ENCODE data around the gene CALM3. TPM values are rescaled to one million over a fixed set of nuclear protein-coding genes. Genes with fewer than 3 reads are reported as not detected.

The CALM3 gene
- total RNA-seq, 1 experiment from 2014 or later, result 343 TPM

DNA sequence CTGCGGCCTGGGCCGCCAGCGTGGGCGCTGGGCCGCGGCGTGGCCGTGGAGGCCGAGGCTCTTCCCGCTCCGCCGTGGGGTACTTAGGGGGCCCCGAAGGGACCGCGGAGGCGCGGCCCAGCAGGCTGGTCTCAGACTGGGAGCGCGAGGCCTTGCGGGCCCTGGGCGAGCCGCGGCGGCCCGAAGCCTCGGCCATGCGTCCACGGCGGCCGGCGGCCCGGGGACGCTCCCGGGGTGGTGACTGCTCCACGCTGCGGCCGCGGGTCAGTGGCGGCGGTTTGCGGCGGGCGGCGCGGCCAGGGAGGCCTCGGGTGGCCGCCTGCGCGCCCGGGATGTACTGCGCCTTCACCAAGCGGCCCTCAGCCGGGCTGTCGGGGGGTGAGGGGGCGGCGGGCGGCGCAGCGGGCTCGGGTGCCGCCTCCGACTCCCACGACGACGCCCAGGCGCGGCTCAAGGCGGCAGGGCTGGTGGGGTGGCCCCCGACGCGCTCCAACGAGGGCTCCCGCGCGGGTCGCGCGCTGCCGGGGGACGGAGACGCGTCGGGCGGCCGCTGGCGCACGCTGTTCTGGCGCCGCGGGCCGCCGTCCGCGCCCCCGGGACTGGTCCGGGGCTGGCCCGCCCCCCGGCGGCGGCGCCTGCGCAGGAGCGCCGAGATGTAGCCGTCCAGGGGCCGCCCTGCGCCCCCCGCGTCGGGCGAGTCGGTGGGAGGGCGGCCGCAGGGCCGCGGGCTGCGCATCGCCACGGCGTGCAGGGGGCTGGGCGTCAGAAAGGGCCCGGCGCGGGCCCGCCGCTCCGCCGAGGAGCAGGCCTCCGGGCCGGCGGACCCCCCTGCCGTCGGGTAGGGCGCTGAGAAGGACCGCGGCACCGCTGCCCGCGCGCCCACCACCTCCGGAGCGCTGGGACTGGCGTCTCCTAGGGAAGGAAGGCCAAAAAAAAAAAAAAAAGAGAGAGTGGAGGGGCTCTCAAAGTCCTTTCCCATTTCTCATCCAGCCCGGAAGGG, 48.1 kb downstream of the CALM3 start:
- no peak for DNase-seq
- H3K27ac ChIP-seq (ENCODE audit: insufficient read length, low read depth, low read length), result no peak overlapping the region
- no peak overlapping the region for H2AK5ac ChIP-seq (ENCODE audit: insufficient read length, low read length)
- H2BK12ac ChIP-seq (ENCODE audit: insufficient read length, low read depth, low read length), result no peak overlapping the region
- no peak overlapping the region for H4K5ac ChIP-seq (ENCODE audit: insufficient read length, low read depth, low read length)
- H2AFZ ChIP-seq (ENCODE audit: low read length), result no peak overlapping the region
- peak overlapping the region; percentile 44 to 71 for H3K4me3 Mint-ChIP-seq
- H3K56ac ChIP-seq (ENCODE audit: insufficient read length, low read depth, low read length), result no peak overlapping the region
- H3K23me2 ChIP-seq (ENCODE audit: insufficient read length, low read depth, low read length, poor library complexity, severe bottlenecking), result no peaks in the 10 kb centered on the region
- H2BK120ac ChIP-seq (ENCODE audit: low read depth, low read length, poor library complexity, severe bottlenecking), result no peak overlapping the region
- TF ChIP-seq, protein P1, sequence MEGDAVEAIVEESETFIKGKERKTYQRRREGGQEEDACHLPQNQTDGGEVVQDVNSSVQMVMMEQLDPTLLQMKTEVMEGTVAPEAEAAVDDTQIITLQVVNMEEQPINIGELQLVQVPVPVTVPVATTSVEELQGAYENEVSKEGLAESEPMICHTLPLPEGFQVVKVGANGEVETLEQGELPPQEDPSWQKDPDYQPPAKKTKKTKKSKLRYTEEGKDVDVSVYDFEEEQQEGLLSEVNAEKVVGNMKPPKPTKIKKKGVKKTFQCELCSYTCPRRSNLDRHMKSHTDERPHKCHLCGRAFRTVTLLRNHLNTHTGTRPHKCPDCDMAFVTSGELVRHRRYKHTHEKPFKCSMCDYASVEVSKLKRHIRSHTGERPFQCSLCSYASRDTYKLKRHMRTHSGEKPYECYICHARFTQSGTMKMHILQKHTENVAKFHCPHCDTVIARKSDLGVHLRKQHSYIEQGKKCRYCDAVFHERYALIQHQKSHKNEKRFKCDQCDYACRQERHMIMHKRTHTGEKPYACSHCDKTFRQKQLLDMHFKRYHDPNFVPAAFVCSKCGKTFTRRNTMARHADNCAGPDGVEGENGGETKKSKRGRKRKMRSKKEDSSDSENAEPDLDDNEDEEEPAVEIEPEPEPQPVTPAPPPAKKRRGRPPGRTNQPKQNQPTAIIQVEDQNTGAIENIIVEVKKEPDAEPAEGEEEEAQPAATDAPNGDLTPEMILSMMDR (conservative IDR thresholded peaks at IDR 0.05), result no peak
- WGBS (ENCODE audit: extremely low coverage, insufficient read length, low lambda C conversion rate), result no CpG with 5 or more reads among the region's 144 CpGs
- peak overlapping the region; percentile 16 for H3K4me2 ChIP-seq (ENCODE audit: insufficient read depth, insufficient read length, low read length)
- H3K9ac ChIP-seq (ENCODE audit: extremely low read depth, insufficient read length, low read length), result no peak overlapping the region
- H2BK5ac ChIP-seq (ENCODE audit: insufficient read length, low read length), result no peak overlapping the region
- no peaks in the 10 kb centered on the region for H4K20me1 ChIP-seq (ENCODE audit: control insufficient read depth, insufficient read depth, insufficient read length)
- no peak overlapping the region; the same call in 1 of the 2 replicates for H2BK15ac ChIP-seq (ENCODE audit: low read depth, low read length)
- H3T11ph ChIP-seq (ENCODE audit: low read length), result no peak overlapping the region
- peaks cover 2 to 13% of the 10 kb centered on the region in 2 experiments for H3K9me3 Mint-ChIP-seq
- H3K4me1 Mint-ChIP-seq, result peaks cover 6 to 21% of the 10 kb centered on the region in 2 experiments; a peak in 3 of 4 replicates
- no peak overlapping the region for H2BK20ac ChIP-seq (ENCODE audit: low read depth, low read length, poor library complexity, severe bottlenecking)
- no peak overlapping the region for H3K27ac Mint-ChIP-seq
- H4K8ac ChIP-seq (replicated peaks; ENCODE audit: insufficient read length, low read depth, low read length), result no peak overlapping the region
- H3K4me1 ChIP-seq (ENCODE audit: insufficient read depth, low read length), result no peaks in the 10 kb centered on the region
- H3K23ac ChIP-seq (ENCODE audit: insufficient read length, low read depth, low read length), result no peak overlapping the region
- no peaks in the 10 kb centered on the region for H3K9me3 ChIP-seq (ENCODE audit: control insufficient read depth, low read depth, low read length)
- no peak overlapping the region for H4K91ac ChIP-seq (ENCODE audit: insufficient read length, low read depth, low read length)
- no peak overlapping the region for H3K18ac ChIP-seq (ENCODE audit: insufficient read length, low read depth, low read length)
- peaks cover 26% of the 10 kb centered on the region for H3K27me3 ChIP-seq (ENCODE audit: insufficient read depth, low read length)
- no peaks in the 10 kb centered on the region for H3K79me1 ChIP-seq (ENCODE audit: insufficient read depth, low read depth, low read length, poor library complexity, severe bottlenecking)
- no peaks in the 10 kb centered on the region for H3K79me2 ChIP-seq (ENCODE audit: insufficient read depth, low read length)
- peaks cover 87% of the 10 kb centered on the region for H3K27me3 Mint-ChIP-seq (ENCODE audit: low read depth)
- no peak overlapping the region; the same call in 1 of the 2 replicates for H3K14ac ChIP-seq (ENCODE audit: insufficient read depth, low read length)
- no peak overlapping the region for H3K4ac ChIP-seq (ENCODE audit: low read depth, low read length)
- peaks cover 0 to 3% (median 3%) of the 10 kb centered on the region in 3 experiments; a peak in 4 of 7 replicates for H3K36me3 Mint-ChIP-seq (ENCODE audit: insufficient read depth in 1 of 3, low read depth in 3 of 3)

Measured in H9 (cell line).